Choroid plexus epithelial cell (primary cell): Measurements from ENCODE around the gene AKT3.
"Not testable (repeated sequence)": the region's sequence is repeated elsewhere in the genome, so short reads cannot be mapped to it uniquely, and the experiment has no call there.

ENCODE experiments used
- DNase-seq: peaks from one replicate; pipeline ENCODE4 v3.0.0-alpha.2; 2010; ENCODE audit warnings: low read depth
- H3K4me3 ChIP-seq: 2 replicates; pipeline ENCODE4 v1.5.1; 2011; ENCODE audit warnings: low read depth, mild to moderate bottlenecking, control low read depth, low read length, moderate library complexity
- CTCF ChIP-seq: conservative IDR thresholded peaks from 2 replicates; pipeline ENCODE4 v1.5.1; 2011; ENCODE audit warnings: low read depth, mild to moderate bottlenecking, control low read depth, inconsistent platforms, low read length, moderate library complexity

Gene AKT3

GRCh38 chr1:243842978-243843511 is 7.0 kb downstream of the AKT3 start:
- no peak for TF ChIP-seq CTCF
- peak overlapping the region; percentile 24 for H3K4me3 ChIP-seq
- peak; percentile 87 for DNase-seq

DNA sequence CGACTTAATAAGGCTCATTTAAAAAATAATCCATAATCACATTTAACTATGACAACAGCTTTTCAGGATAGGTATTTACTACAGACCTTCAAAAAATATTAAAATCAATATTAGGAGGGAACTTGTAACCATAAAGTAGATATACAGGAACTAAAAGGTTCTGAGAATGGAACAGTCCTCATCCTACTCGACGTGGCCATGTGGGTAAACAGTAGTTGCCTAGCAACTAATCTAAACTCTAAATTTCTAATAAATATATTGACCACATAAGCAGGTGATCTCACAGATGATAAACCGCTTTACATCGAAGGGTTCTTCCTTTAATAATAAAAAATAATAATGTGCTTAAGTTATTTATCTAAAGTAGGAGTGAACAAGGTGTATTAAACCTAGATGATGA is 7.9 kb downstream of the AKT3 start:
- no peak for TF ChIP-seq CTCF
- no peak overlapping the region for H3K4me3 ChIP-seq
- DNase-seq, result no peak

DNA sequence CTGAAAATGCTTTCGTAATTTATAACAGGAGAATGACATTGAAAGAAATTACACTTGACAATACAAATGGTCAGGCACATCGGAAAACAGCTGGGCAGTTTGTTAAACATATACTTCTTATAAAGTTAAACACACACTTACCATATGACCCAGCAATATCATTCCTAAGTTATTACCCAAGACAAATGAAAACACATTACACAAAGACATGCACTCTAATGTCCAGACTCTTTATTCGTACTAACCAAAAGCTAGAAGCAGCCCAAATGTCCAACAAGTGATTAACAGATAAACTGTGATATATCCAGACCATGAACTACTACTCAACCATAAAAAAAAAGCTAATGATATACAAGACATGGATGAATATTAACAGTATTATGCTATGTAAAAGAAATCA is 8.5 kb downstream of the AKT3 start:
- DNase-seq, result peak; percentile 79
- H3K4me3 ChIP-seq, result no peak overlapping the region
- no peak for TF ChIP-seq CTCF

- TF ChIP-seq CTCF, result no peak
- no peak for DNase-seq
- H3K4me3 ChIP-seq, result no peak overlapping the region
These were observed 12.0 kb downstream of the AKT3 start for GRCh38 chr1:243837907-243838535.

DNA sequence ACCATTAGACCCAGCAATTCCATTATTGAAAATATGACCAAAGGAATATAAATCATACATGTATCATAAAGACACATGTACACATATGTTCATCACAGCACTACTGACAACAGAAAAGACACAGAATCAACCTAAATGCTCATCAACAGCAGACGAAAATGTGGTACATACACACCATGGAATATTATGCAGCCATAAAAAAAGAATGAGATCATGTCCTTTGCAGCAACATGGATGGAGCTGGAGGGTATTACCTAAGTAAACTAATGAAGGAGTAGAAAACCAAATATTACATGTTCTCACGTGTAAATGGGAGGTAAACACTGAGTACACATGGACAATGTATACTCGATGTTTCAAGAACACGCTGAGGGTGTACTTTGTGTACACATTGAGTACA is 15.9 kb downstream of the AKT3 start:
- no peak for DNase-seq
- TF ChIP-seq CTCF, result no peak

DNA sequence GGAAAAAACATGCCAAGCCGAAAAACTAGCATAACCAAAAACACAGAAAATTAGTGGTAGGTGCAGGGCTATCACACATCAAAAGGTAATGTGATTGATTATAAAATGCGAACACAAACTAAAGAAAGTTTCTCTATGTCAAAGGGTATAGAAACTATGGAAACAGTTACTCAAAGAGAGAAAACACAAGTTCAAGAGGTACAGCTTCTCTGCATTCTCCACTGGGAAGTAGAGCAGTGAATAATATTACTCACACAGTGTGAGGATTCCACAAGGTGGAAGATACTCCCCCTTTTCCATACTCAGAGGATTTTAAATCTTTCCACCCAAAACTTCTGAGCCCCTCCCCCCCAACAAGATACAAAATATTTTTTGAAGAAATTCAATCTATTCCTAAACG is 18.6 kb downstream of the AKT3 start:
- no peak for TF ChIP-seq CTCF
- H3K4me3 ChIP-seq, result no peak overlapping the region
- peak; percentile 52 for DNase-seq

More for the DNA sequence above, 15.9 kb downstream of the AKT3 start:
- no peak overlapping the region for H3K4me3 ChIP-seq

GRCh38 chr1:243827206-243827605 is 22.8 kb downstream of the AKT3 start:
- H3K4me3 ChIP-seq, result no peak overlapping the region
- no peak for DNase-seq
- TF ChIP-seq CTCF, result no peak

GRCh38 chr1:243824907-243825306 is 25.1 kb downstream of the AKT3 start:
- not testable (repeated sequence) for H3K4me3 ChIP-seq, DNase-seq
